Ovary (tissue), 3 donors: Measurements from ENCODE around the gene MKX.

Source experiments
- POLR2A ChIP-seq: fragments of 450-650 bp; IDR thresholded peaks from one replicate; pipeline ENCODE4 v1.6.1; 2017; ENCODE audit warnings: antibody characterized with exemption, mild to moderate bottlenecking, moderate library complexity
- TF ChIP-seq, protein P1 (sequence below), 3 donors: fragments of 450-650 bp in 2 of 3; fragments of 200-600 bp in 1 of 3; IDR thresholded peaks; one replicate each; pipeline versions ENCODE4 v1.5.1 to v1.8.0; 2016 to 2022; ENCODE audit warnings: antibody characterized with exemption in 3 of 3, mild to moderate bottlenecking in 1 of 3
- donor health status: DM: no; HTN: no; CAD: no.

DNA sequence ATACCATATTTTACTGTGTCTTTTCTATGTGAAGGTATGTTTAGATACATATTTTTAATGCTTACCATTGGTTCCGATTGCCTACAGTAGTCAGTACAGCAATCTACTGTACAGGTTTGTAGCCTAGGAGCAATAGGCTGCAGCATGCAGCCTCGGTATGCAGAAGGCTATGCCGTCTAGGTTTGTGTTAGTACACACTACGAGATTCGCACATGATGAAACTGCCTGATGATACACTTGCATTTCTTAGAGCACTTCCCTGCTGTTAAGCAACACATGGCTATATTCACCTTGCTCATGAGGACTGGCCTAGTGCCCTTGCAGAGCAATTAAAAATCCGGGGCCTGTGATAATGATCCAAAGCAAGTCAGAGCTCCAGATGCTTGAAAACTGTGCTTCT, 62.4 kb downstream of the MKX start:
- TF ChIP-seq, protein P1, sequence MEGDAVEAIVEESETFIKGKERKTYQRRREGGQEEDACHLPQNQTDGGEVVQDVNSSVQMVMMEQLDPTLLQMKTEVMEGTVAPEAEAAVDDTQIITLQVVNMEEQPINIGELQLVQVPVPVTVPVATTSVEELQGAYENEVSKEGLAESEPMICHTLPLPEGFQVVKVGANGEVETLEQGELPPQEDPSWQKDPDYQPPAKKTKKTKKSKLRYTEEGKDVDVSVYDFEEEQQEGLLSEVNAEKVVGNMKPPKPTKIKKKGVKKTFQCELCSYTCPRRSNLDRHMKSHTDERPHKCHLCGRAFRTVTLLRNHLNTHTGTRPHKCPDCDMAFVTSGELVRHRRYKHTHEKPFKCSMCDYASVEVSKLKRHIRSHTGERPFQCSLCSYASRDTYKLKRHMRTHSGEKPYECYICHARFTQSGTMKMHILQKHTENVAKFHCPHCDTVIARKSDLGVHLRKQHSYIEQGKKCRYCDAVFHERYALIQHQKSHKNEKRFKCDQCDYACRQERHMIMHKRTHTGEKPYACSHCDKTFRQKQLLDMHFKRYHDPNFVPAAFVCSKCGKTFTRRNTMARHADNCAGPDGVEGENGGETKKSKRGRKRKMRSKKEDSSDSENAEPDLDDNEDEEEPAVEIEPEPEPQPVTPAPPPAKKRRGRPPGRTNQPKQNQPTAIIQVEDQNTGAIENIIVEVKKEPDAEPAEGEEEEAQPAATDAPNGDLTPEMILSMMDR (IDR thresholded peaks at IDR 0.05): no peak
- no peak for TF ChIP-seq POLR2A
